Panc1 (cell line): ENCODE results near the gene MST1.

ENCODE experiments used
- CTCF ChIP-seq: fragments of 450-650 bp; IDR thresholded peaks from 2 replicates; pipeline ENCODE4 v1.5.1; 2017; ENCODE audit warnings: mild to moderate bottlenecking
- POLR2AphosphoS5 ChIP-seq: IDR thresholded peaks from 2 replicates; pipeline ENCODE4 v1.6.1; 2012; ENCODE audit warnings: mild to moderate bottlenecking, low read depth, low read length, moderate library complexity
- REST ChIP-seq, 2 experiments: IDR thresholded peaks; 2 replicates each; pipeline ENCODE4 v1.6.1; 2011 to 2012; ENCODE audit warnings: low read depth in 2 of 2, control low read depth in 1 of 2, low read length in 1 of 2, mild to moderate bottlenecking in 1 of 2, moderate library complexity in 1 of 2; ENCODE audit not compliant: insufficient read depth in 1 of 2

- TF ChIP-seq CTCF: no peak
- TF ChIP-seq POLR2AphosphoS5: peak; percentile 45; the same call in 1 of the 2 replicates
- TF ChIP-seq REST (IDR thresholded peaks at IDR 0.05; ENCODE audit: insufficient read depth in 1 of 2, low read depth in 2 of 2, low read length in 1 of 2): peak in 1 of 2 experiments; percentile 15; a peak in 1 of 4 replicates
Measured at GRCh38 chr3:49673715-49674496, 15.4 kb downstream of the MST1 start, which contains the start of gene APEH.
